Measurements from ENCODE around the gene VPS13C. TPM values are rescaled to one million over a fixed set of nuclear protein-coding genes. Genes with fewer than 3 reads are reported as not detected.
A peak's percentile ranks its signal among the peaks of the same experiment; 100 is the strongest.

Gene VPS13C
- total and polyA plus RNA-seq, 8 donors, result 8.8 to 49.6 (median 27.9) TPM

- intact Hi-C loops (cut with DNase I), result loop anchor here in 1 of 3 donors (10.0 kb wide), 1 partner anchor 659 kb away; no protein-coding TSS in a partner anchor
- no peaks in the 10 kb centered on the region for H3K27me3 ChIP-seq
These were observed 226.1 kb downstream of the VPS13C start for GRCh38 chr15:61834076-61834697.

GRCh38 chr15:61832223-61832622 is 228.0 kb downstream of the VPS13C start:
- Histone ChIP-seq H3K9me3 (no peaks in the 10 kb centered on the region), H3K4me3 (no peak overlapping the region), H3K27ac (no peak overlapping the region), H3K27me3 (no peaks in the 10 kb centered on the region), H3K4me1 (no peaks in the 10 kb centered on the region), H3K36me3 (no peaks in the 10 kb centered on the region)
- no peak for ATAC-seq
- intact Hi-C loops (cut with DNase I), result loop anchor here in 1 of 3 donors (10.0 kb wide), 1 partner anchor 657 kb away; no protein-coding TSS in a partner anchor
- DNase-seq, result no peak
- no peak for FAIRE-seq
- 73 to 76% methylated on average over 6 of the region's 6 CpGs for WGBS, 2 donors
- TF ChIP-seq CTCF (IDR thresholded peaks at IDR 0.05), result no peak

More at GRCh38 chr15:61834076-61834697, 226.1 kb downstream of the VPS13C start:
- Histone ChIP-seq H3K36me3 (no peaks in the 10 kb centered on the region), H3K9me3 (no peaks in the 10 kb centered on the region), H3K27ac (no peak overlapping the region), H3K4me1 (no peaks in the 10 kb centered on the region), H3K4me3 (no peak overlapping the region)
- TF ChIP-seq CTCF (IDR thresholded peaks at IDR 0.05), result peak; percentile 91 to 99 (median 95)
- 15 to 18% methylated on average over 16 of the region's 16 CpGs for WGBS, 2 donors
- FAIRE-seq, result peak; percentile 9
- ATAC-seq, result peak; percentile 84 to 94 (median 91)
- peak; percentile 58 to 96 (median 82) for DNase-seq

- 72 to 84% methylated on average over 10 of the region's 10 CpGs for WGBS, 2 donors
- intact Hi-C loops (cut with DNase I), result loop anchor here in 1 of 3 donors (10.0 kb wide), 1 partner anchor 657 kb away; no protein-coding TSS in a partner anchor
- H3K9me3 ChIP-seq, result no peaks in the 10 kb centered on the region
- DNase-seq (no peak), FAIRE-seq (no peak), ATAC-seq (no peak)
- no peaks in the 10 kb centered on the region for H3K36me3 ChIP-seq
- H3K27ac ChIP-seq, result no peak overlapping the region
- no peaks in the 10 kb centered on the region for H3K27me3 ChIP-seq
- no peak overlapping the region for H3K4me3 ChIP-seq
- TF ChIP-seq CTCF (IDR thresholded peaks at IDR 0.05), result no peak
- H3K4me1 ChIP-seq, result no peaks in the 10 kb centered on the region
These were observed 228.7 kb downstream of the VPS13C start for GRCh38 chr15:61831505-61831921.

GRCh38 chr15:61830536-61831330 is 229.5 kb downstream of the VPS13C start:
- Histone ChIP-seq H3K4me3 (no peak overlapping the region), H3K9me3 (no peaks in the 10 kb centered on the region), H3K4me1 (no peaks in the 10 kb centered on the region), H3K27ac (no peak overlapping the region), H3K36me3 (no peaks in the 10 kb centered on the region), H3K27me3 (no peaks in the 10 kb centered on the region)
- no peak for TF ChIP-seq CTCF (IDR thresholded peaks at IDR 0.05)
- 77 to 87% methylated on average over 12 of the region's 12 CpGs for WGBS, 2 donors
- DNase-seq (no peak), ATAC-seq (no peak), FAIRE-seq (no peak)
- intact Hi-C loops (cut with DNase I), result loop anchor here in 1 of 3 donors (10.0 kb wide), 1 partner anchor 656 kb away; no protein-coding TSS in a partner anchor
